Coronary artery (tissue), 2 donors: Measurements from ENCODE around the gene LRRC31.

ENCODE experiments used
- DNase-seq: peaks from one replicate; pipeline ENCODE4 v3.0.0-alpha.2; 2017; ENCODE audit warnings: low spot score
- H3K27ac ChIP-seq, 2 donors: fragments of 200-600 bp; sonication (generic); one replicate each; pipeline ENCODE4 v1.5.1; 2016 to 2019
- H3K4me3 ChIP-seq: fragments of 200-600 bp; sonication (generic); 2 replicates; pipeline ENCODE4 v1.5.1; 2016; ENCODE audit warnings: mild to moderate bottlenecking, moderate library complexity
- TF ChIP-seq, protein P1 (sequence below): fragments of 200-600 bp; sonication (generic); IDR thresholded peaks from one replicate; pipeline ENCODE4 v1.5.1; 2019; ENCODE audit warnings: antibody characterized with exemption

LRRC31 gene

DNA sequence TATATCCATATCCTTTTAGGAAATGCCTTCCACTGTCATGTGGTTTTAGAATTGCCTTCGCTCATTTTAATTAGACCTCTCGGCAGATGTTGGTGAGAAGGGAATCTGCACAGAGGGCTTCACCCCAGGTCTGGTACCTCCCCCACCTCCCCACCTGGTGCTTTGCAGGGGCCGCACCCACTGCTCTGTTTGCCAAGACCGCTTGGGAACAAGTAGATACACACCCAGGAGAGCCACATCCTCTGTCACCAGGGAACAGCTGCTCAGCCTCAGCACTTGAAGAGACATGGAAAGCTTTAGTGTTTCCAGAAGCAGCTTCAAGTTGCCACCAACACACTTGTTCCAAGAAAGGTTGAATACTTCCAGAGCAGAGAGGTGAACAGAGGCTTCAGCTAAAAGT is 21.8 kb downstream of the LRRC31 start:
- no peak for DNase-seq
- TF ChIP-seq, protein P1, sequence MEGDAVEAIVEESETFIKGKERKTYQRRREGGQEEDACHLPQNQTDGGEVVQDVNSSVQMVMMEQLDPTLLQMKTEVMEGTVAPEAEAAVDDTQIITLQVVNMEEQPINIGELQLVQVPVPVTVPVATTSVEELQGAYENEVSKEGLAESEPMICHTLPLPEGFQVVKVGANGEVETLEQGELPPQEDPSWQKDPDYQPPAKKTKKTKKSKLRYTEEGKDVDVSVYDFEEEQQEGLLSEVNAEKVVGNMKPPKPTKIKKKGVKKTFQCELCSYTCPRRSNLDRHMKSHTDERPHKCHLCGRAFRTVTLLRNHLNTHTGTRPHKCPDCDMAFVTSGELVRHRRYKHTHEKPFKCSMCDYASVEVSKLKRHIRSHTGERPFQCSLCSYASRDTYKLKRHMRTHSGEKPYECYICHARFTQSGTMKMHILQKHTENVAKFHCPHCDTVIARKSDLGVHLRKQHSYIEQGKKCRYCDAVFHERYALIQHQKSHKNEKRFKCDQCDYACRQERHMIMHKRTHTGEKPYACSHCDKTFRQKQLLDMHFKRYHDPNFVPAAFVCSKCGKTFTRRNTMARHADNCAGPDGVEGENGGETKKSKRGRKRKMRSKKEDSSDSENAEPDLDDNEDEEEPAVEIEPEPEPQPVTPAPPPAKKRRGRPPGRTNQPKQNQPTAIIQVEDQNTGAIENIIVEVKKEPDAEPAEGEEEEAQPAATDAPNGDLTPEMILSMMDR = no peak
- Histone ChIP-seq H3K27ac (no peak overlapping the region), H3K4me3 (no peak overlapping the region)

DNA sequence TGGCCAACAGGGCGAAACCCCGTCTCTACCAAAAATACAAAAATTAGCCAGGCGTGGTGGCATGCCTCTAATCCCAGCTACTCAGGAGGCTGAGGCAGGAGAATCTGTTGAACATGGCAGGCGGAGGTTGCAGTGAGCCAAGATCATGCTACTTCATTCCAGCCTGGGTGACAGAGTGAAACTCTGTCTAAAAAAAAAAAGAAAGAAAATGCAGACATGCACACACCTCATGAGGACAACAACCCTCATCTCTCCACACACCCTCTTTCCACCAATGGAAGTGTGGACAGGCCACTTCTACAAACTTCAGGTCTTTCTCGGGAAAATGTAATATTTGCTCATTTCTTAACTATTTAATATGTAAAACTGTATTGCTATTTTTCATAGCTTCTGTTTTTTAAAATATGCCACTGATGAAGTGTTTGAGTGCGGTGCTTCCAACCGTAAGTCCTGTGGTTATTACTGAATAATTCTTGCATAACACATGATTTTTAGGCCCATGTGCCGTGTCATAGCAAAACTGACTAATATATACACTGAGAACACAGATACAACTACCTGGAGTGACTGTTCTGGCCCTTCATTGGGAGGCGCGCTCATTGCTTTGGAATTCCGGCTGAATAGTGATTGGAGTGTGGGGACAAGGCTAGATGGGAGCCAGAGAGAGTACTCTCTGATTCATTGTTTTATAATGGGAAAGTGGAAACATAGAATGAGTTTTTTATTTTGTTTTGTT is 23.1 kb downstream of the LRRC31 start:
- Histone ChIP-seq H3K4me3 (no peak overlapping the region), H3K27ac (no peak overlapping the region)
- no peak for DNase-seq
- TF ChIP-seq, protein P1 = no peak

DNA sequence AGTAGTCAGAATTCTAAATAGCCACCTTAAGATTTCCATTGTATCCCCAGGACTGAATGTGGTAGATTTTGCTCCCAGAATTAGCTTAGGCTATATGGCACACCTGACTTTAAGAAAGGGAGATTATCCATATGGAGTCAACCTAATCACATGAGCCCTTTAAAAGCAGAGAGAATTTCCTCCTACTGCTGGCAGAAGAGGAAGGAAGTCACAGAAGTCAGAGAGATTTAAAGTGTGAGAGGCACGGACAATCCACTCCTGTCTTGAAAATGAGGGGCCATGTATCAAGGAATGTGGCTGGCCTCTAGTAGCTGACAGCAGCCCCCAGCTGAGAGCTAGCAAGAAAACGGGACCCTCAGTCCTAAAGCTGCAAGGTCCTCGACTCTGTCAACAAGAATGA is 26.8 kb downstream of the LRRC31 start:
- DNase-seq = no peak
- no peak overlapping the region for H3K4me3 ChIP-seq
- H3K27ac ChIP-seq = no peak overlapping the region
- TF ChIP-seq, protein P1 = no peak

DNA sequence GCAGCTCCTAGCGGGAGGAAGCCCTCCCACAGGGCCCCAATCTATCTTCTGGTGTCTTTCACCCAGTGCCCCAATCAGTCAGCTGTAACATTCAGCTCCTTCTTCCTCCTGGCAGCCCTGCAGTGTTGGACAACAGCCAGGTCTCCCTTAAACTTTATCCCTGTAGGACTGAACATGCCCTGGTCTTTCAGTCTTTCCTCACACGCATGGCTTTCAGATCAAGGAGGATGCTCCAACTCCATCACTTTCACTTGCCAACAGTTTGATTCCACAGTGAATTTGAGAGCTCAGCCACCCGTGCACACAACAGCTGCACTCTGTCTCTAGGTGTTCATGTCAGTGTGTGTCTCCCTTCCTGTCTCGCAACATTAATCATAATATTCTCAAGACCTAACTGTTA is 28.6 kb downstream of the LRRC31 start:
- no peak overlapping the region for H3K4me3 ChIP-seq
- H3K27ac ChIP-seq = no peak overlapping the region
- DNase-seq = no peak
- TF ChIP-seq, protein P1 = no peak

DNA sequence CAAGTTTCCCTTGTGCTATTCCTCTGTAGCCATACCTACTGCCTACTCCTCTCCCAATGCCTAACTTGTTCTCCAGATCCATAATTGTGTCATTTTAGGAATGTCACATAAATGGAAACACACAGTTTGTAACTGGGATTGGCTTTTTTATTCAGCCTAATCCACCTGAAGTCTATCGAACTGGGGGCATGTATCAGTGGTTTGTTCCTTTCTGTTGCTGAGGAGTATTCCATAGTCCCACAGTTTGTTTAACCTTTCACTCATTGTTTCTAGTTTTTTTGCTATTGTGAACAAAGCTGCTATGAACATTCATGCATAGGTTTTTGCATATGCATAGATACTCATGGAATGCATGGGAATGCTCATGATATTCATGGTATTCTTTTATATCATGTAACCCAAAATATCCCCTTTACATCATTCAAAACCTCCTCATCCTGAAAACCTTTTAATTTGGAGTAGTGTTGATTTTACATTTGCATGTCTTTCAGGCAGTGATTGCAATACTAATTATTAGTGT is 31.2 kb downstream of the LRRC31 start:
- no peak for DNase-seq
- TF ChIP-seq, protein P1 = no peak
- Histone ChIP-seq H3K27ac (no peak overlapping the region), H3K4me3 (no peak overlapping the region)

DNA sequence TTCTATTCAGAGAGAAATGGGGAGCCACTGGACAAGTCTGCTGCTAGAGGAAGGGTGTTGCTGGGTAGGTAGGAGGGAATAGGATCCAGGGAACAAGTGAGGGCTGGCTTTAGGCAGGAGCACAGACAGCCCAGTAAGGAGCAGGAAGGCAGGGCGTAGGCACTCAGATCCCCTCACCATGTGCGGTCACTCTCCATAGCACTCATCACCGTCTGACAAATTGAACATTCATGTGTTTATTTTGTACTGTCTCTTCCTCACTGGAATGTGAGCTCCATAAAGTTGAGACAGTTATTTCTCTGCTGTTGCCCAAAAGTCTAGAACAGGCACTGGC is 32.8 kb downstream of the LRRC31 start:
- DNase-seq = no peak
- H3K4me3 ChIP-seq = no peak overlapping the region
- TF ChIP-seq, protein P1 = no peak
- H3K27ac ChIP-seq = peak overlapping the region in 1 of 2 donors; percentile 7
